Measurements from ENCODE around the gene ARMC7. TPM values are rescaled to one million over a fixed set of nuclear protein-coding genes. Genes with fewer than 3 reads are reported as not detected.

Gene ARMC7
- total and polyA plus RNA-seq, 10 of the 15 experiments (the other 5 are each of a cell fraction or from before 2014, with no cell fraction given): 1.5 to 19.8 (median 6.3) TPM

DNA sequence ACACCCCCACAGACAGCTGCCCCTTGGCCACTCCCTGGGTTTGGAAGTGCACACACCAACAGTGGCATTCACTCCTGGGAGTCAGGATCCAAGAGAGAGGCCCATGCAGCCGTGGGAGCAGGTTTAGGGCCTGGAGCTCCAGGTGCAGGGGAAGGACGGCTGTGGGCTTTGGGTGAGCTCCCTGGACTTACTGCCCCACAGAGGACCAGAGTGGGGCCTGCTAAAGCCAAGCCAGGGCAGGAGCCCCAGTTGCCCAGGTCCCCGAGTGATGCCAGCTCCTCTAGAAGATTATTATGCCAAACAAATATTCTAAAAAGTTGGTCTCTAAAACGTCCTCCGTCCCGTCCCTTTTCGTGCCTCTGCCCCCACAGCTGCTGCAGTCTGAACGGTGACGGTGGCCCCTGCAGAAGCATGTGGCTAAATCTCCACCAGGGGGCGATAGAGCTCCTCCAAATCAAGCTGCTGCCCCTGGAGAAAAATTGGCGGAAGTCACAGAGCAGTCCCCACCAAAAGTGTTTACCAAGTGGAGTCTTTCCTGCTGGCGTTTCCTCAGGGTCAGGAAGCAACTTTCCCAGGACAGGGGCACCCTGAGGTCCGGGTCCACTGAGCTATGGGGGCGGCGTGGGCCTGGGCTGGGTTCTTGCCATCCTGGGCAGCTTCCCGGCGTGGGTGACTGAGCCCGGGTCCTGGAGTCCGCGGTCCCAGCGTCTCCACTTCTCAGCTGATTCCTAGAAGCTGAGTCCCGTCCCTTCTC, 4.2 kb downstream of the ARMC7 start (continued):
- no peak for TF ChIP-seq STAT1 (conservative IDR thresholded peaks at IDR 0.05)
- no peak for TF ChIP-seq RELB (IDR thresholded peaks at IDR 0.05; ENCODE audit: low read depth)
- TF ChIP-seq TBL1XR1 (IDR thresholded peaks at IDR 0.05; ENCODE audit: low read depth, low read length): 0 out of 2 replicates have a peak, but pooled peaks have one; percentile 24
- TF ChIP-seq CBX5 (IDR thresholded peaks at IDR 0.05; ENCODE audit: low read depth): no peak
- TF ChIP-seq PML (IDR thresholded peaks at IDR 0.05; ENCODE audit: low read length): no peak
- no peak for TF ChIP-seq POLR2AphosphoS2 (IDR thresholded peaks at IDR 0.05; ENCODE audit: low read depth, low read length)
- no peak for TF ChIP-seq TCF3 (IDR thresholded peaks at IDR 0.05; ENCODE audit: borderline replicate concordance, insufficient read depth, low read depth, low read length)
- no peak for TF ChIP-seq MTA3 (IDR thresholded peaks at IDR 0.05; ENCODE audit: borderline replicate concordance, low read length)
- no peak for TF ChIP-seq SREBF2 (IDR thresholded peaks at IDR 0.05; ENCODE audit: low read length)
- TF ChIP-seq, protein P1, sequence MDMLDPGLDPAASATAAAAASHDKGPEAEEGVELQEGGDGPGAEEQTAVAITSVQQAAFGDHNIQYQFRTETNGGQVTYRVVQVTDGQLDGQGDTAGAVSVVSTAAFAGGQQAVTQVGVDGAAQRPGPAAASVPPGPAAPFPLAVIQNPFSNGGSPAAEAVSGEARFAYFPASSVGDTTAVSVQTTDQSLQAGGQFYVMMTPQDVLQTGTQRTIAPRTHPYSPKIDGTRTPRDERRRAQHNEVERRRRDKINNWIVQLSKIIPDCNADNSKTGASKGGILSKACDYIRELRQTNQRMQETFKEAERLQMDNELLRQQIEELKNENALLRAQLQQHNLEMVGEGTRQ (IDR thresholded peaks at IDR 0.05; ENCODE audit: borderline replicate concordance, low read depth, low read length): no peak
- TF ChIP-seq, protein P2, sequence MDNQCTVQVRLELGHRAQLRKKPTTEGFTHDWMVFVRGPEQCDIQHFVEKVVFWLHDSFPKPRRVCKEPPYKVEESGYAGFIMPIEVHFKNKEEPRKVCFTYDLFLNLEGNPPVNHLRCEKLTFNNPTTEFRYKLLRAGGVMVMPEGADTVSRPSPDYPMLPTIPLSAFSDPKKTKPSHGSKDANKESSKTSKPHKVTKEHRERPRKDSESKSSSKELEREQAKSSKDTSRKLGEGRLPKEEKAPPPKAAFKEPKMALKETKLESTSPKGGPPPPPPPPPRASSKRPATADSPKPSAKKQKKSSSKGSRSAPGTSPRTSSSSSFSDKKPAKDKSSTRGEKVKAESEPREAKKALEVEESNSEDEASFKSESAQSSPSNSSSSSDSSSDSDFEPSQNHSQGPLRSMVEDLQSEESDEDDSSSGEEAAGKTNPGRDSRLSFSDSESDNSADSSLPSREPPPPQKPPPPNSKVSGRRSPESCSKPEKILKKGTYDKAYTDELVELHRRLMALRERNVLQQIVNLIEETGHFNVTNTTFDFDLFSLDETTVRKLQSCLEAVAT (IDR thresholded peaks at IDR 0.05): no peak
- TF ChIP-seq FOXK2 (IDR thresholded peaks at IDR 0.05): no peak
- TF ChIP-seq YY1 (IDR thresholded peaks at IDR 0.05; ENCODE audit: low read depth, low read length): peak; percentile 85
- no peak for TF ChIP-seq FOS (IDR thresholded peaks at IDR 0.05; ENCODE audit: borderline replicate concordance, extremely low read depth, insufficient read length)
- no peak for TF ChIP-seq KLF5 (IDR thresholded peaks at IDR 0.05; ENCODE audit: partially characterized antibody)
- TF ChIP-seq STAT3 (IDR thresholded peaks at IDR 0.05; ENCODE audit: low read depth, low read length): no peak
- no peak for TF ChIP-seq HDGF (IDR thresholded peaks at IDR 0.05)
- TF ChIP-seq, protein P3, sequence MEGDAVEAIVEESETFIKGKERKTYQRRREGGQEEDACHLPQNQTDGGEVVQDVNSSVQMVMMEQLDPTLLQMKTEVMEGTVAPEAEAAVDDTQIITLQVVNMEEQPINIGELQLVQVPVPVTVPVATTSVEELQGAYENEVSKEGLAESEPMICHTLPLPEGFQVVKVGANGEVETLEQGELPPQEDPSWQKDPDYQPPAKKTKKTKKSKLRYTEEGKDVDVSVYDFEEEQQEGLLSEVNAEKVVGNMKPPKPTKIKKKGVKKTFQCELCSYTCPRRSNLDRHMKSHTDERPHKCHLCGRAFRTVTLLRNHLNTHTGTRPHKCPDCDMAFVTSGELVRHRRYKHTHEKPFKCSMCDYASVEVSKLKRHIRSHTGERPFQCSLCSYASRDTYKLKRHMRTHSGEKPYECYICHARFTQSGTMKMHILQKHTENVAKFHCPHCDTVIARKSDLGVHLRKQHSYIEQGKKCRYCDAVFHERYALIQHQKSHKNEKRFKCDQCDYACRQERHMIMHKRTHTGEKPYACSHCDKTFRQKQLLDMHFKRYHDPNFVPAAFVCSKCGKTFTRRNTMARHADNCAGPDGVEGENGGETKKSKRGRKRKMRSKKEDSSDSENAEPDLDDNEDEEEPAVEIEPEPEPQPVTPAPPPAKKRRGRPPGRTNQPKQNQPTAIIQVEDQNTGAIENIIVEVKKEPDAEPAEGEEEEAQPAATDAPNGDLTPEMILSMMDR (IDR thresholded peaks at IDR 0.05 in 2 of 3, conservative IDR thresholded peaks at IDR 0.05 in 1 of 3; ENCODE audit: control insufficient read depth in 2 of 3, extremely low read depth in 1 of 3, insufficient read depth in 1 of 3, low read depth in 3 of 3, low read length in 3 of 3): peak; percentile 90 to 97 (median 96)
- no peak for TF ChIP-seq MYB (IDR thresholded peaks at IDR 0.05; ENCODE audit: borderline replicate concordance, low read depth, low read length)
- TF ChIP-seq YBX1 (IDR thresholded peaks at IDR 0.05): no peak
- TF ChIP-seq PKNOX1 (IDR thresholded peaks at IDR 0.05): no peak
- no peak for TF ChIP-seq CBFB (IDR thresholded peaks at IDR 0.05; ENCODE audit: low read depth)

Data from GM12878 (cell line).